SHP77 (cell line): ENCODE measurements around the gene KDM2B.
"Not testable (repeated sequence)": the region's sequence is repeated elsewhere in the genome, so short reads cannot be mapped to it uniquely, and the experiment has no call there.

Source experiments
- DNase-seq, 2 experiments: peaks; one replicate each; lab custom pipeline; 2025; lab: John Stamatoyannopoulos, UW

Gene KDM2B

DNA sequence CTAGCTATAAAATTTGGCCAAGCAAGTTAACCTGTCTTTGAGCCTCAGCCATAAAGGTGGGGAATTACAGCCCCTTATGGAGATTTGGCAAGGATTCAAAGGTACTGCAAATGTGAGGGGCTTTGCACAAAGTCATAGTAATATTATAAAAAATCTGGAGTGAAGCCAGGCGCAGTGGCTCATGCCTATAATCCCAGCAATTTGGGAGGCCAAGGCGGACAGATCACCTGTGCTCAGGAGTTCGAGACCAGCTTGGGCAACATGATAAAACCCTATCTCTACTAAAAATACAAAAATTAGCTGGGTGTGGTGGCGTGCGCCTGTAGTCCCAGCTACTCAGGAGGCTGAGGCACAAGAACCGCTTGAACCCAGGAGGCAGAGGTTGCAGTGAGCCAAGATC is 4.1 kb upstream of the KDM2B start:
- not testable (repeated sequence) for DNase-seq

DNA sequence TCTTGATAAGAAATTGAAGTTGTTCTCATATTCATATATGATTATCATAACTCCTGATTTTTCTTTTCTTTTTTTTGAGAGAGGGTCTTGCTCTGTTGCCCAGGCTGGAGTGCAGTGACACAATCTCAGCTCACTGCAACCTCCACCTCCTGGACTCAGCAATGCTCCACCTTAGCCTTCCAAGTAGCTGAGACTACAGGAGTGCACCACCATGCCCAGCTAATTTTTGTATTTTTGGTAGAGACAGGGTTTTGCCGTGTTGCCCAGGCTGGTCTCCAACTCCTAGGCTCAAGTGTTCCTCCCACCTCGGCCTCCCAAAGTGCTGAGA is 2.5 kb upstream of the KDM2B start:
- not testable (repeated sequence) for DNase-seq

DNA sequence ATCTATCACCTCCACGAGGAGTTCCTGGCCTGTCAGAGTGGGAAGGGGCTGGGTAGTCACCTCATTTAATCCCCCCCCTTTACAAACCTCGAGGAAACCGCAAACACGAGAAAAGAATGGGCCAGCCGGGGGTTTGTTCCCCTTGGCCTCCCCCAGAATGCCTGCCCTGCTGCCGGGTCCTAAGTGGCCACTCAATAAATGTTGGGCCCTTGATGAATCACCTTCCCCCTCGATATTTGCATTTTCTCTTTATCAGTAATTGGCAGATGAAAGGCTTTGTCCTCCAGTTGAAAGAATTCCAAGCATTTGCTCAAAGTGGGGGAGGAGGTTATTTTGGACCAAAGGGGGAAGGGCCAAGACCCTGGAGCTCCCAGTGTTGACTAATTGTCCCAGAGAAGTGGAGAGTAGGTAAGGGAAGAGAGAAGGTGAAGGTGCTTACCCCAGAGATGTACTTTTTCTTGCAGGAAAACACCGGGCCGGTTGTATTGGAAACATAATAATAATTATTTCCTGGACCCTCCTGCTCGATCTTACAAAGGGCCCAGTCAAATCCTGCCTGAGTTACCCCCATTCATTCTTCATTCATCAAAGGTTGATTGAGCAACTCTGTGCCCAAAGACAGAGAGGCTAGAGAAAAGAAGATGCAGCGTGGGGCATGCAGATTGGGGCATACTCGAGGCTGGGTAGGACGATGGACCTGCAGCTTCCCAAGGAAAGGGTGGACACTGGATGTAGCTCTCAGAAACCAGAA is 1.9 kb upstream of the KDM2B start:
- DNase-seq, result no peak

- DNase-seq, result no peak
Observed at GRCh38 chr12:121581686-121582429, 1.0 kb upstream of the KDM2B start.

DNA sequence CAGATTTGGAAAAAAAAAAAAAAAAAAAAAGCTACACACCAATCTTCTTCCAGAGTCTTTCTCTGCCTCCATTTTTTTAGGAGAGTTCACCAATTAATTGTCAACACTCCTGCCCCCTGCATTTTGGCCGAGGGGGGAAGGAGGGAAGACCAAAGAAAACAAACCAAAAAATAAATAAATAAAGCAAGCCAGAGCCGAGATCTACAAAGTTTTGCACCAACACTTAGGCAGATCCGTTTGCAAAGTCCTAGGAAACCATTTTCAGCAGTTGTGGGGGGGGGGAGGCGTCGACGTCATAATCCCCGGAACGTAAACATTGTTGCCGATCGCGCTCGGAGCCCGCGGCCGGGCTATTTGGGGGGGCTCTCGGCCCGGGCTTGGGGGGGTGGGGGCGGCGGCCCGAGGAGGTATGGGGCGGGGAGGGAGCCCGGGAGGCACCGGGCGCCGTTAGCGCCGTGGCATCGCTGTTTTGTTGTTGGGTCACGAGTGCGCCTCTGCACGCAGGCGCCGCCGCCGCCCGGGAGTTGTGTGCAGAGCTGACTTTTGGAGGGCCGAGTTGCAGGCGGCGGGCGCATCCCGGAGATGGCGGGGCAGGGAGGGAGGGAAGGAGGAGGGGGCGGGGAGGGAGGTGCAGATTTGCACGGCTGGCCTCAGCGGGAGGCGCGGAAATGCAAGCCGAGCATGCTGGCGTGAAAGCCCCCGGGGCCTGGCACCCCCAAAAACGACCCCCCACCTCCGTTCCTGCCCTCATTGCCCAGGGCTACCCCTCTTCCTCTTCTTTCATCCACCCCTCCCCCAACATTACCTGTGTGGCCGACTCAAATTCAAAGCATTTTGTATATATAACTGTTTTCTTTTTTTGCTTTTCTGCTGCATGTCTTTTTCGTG is 598 bp downstream of the KDM2B start:
- peak; percentile 66 to 82 for DNase-seq

GRCh38 chr12:121579190-121579791 is 1.5 kb downstream of the KDM2B start:
- peak in 1 of 2 experiments; percentile 44 for DNase-seq

- no peak for DNase-seq
Observed at GRCh38 chr12:121578230-121579189, 2.3 kb downstream of the KDM2B start.

- DNase-seq, result no peak
Observed at GRCh38 chr12:121577443-121578180, 3.2 kb downstream of the KDM2B start.

DNA sequence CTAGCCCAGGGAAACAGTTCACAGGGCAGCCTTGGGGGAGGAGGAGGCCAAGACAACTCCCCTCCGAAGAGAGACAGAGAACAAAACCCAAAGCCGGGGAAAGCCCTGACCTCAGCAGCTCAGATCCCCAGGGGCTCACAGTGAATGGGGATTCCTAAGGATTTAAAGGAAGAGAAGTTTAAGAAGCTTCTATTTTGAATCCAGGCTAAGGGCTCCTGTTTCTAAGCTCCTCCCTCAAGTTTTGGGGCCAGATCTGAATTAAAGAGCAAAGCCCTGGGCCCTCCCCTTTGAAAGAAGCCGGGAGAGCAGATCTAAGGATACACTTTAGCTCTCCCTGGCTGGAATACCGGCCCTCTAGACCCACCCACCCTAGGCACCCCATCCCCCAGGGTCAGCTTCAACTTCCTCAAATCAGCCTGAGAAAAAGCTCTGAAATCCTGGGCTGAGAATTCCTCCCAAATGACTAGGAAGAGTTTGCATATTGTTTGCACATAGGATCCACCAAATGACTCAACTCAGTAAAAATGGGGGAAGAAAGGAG is 3.9 kb downstream of the KDM2B start:
- DNase-seq, result no peak

DNA sequence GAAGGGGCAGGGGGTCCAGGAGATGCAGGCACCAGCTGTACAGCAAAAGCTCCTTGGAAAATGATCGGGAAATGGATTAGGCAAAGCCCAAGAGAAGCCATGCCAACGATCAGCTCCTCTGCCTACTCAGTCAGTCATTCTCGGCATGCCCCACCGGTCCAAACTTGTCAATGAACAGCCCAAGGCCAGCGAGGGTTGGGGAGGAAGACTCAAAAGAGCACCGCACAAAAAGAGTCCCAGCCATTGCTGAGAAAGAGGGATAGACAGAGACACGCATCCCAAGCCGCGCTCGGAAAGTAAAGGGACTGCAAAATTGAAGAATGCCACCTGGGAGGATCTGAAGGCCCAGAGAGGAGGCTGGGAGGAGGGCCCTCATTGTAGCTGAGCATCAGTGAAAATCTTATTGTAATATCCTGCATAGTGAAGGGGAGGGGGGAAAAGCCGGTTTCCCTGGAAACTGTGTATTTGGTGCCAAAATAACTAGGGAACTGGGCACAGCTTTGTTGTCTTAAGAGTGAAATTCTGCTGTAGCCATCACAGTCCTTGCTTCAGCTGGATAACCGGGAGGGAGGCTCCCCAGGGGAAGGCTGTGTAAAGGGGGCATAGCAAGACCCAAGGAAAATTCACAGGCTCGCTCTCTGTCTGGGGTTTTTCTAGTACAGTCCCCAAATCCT is 4.7 kb downstream of the KDM2B start:
- DNase-seq, result no peak

DNA sequence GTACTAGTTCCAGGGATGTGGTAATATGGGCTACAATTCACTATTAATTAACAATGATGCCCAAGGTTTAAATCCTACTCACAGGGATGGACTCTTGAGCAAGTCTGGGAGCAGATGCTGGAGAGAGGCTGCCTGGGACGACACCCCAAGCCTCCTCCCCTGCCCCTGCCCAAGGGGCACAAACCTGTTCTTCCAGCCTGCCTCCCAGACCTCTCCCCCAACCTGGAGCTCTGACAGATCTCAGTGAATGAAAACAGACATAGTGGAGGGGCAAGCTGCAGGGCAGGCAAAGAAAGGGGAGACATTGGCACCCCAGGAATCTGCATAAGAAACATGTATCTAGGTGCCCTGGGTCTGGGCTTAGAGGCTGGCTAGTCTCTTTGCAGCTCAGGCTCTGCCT is 5.8 kb downstream of the KDM2B start:
- no peak for DNase-seq

DNA sequence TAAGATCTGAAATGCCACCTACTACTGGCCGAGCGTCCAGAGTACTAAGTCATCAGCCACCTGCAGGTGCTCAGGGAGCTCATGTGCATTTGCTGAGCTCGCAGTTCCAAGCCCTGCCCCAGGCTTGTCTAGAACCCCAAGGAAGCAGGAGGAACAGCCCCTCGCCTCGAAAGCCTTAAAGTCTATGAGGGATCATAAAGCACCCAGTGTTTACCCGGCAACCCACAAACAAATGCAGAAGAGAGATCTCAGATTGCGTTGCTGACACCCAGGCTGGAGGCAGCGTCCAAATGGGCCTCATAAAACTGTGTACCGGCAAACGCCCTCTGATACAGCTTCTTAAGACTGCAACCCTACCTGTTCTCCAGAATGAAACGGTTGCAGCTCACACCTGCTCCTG is 6.8 kb downstream of the KDM2B start:
- DNase-seq, result no peak

DNA sequence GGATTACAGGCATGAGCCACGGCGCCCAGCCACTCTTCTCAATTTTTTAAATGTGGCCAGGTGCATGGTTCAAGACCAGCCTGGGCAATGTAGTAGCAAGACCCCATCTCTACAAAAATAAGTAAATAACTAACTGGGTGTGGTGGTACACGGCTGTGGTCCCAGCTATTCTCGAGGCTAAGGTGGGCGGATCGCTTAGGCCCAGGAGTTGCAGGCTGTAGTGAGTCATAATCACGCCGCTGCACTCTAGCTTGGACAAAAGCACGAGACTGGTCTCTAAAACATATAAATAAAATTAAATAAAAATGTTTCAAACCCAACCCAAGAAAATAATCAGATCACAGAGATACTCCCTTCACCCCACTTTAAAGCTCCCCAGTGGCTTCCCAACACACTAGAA is 8.9 kb downstream of the KDM2B start:
- no peak for DNase-seq

DNA sequence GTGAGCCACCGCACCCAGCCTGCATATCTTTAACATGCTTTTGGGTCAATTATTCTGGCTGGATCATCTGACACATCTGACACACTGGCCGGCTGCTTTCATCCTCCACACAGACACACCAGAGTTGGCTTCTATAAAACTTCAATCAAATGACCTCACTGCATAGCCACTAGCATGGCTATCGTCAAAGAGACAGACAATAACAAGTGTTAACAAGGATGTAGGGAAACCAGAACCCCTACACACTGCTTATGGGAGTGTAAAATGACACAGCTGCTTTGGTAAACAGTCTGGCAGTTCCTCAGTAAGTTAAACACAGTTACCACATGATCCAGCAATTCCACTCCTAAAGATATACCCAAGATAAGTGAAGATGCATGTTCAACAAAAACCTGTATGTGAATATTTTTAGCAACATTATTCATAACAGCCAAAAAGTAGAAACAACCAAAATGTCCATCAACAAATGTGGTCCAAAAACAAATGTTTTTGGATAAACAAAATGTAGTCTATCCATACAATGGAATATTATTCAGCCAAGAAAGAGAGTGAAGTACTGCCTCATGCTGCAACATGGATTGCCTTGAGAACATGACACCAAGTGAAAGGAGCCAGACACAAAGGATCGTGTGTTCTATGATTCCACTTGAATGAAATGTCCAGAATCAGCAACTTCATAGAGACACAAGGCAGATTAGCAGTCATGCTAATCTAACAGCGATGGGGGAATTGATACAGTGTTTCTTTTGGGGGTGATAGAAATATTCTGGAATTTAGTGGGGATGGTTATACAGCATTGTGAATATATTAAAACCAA is 10.1 kb downstream of the KDM2B start:
- no peak for DNase-seq

GRCh38 chr12:121568971-121569751 is 11.7 kb downstream of the KDM2B start:
- DNase-seq, result no peak

- no peak for DNase-seq
Observed at GRCh38 chr12:121568518-121568917, 12.3 kb downstream of the KDM2B start.

GRCh38 chr12:121565076-121565475 is 15.7 kb downstream of the KDM2B start:
- no peak for DNase-seq

DNA sequence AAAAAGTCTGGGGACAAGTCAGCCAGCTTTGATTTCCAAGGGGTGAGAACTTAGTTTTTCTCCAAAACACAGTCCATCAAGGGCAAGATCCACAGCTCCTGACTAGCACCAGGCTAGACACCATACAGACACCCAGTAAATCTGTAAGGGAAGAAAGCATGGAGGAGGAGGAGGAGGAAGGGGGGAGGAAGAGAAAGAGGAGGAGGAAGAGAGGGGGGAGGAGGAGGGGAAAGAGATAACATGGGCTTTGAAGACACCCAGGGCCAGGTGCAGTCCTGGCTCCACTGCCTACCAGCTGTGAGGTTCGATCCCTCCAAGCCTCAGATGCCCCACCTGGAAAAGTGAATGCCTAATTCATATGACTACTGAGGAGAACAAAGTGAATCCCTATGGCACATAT is 18.3 kb downstream of the KDM2B start:
- no peak for DNase-seq
